GM19438 (cell line): ENCODE data around the gene ZNF441.
A peak's percentile ranks its signal among the peaks of the same experiment; 100 is the strongest.
"Not testable (repeated sequence)": the region's sequence is repeated elsewhere in the genome, so short reads cannot be mapped to it uniquely, and the experiment has no call there.

ENCODE experiments used
- ATAC-seq: cut with Tn5 transposase; IDR thresholded peaks from one replicate; pipeline ENCODE4 v1.9.1; 2021; ENCODE audit warnings: low read depth; ENCODE audit not compliant: unreplicated experiment

ZNF441 gene

DNA sequence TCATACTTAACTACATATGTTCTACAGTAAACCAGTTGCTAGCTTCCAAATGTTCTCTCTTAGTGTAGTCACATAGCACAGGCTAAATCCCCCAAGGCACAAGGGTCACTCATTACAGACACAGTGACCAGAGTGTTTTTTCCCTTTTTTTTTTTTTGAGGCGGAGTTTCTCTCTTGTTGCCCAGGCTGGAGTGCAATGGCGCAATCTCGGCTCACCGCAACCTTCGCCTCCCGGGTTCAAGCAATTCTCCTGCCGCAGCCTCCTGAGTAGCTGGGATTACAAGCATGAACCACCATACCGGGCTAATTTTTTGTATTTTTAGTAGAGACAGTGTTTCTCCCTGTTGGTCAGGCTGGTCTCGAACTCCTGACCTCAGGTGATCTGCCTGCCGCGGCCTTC, 9.9 kb downstream of the ZNF441 start:
- ATAC-seq = not testable (repeated sequence)

- no peak for ATAC-seq
Measured at GRCh38 chr19:11780431-11781020, 13.7 kb downstream of the ZNF441 start.

GRCh38 chr19:11781295-11782057, 14.7 kb downstream of the ZNF441 start:
- ATAC-seq = no peak

DNA sequence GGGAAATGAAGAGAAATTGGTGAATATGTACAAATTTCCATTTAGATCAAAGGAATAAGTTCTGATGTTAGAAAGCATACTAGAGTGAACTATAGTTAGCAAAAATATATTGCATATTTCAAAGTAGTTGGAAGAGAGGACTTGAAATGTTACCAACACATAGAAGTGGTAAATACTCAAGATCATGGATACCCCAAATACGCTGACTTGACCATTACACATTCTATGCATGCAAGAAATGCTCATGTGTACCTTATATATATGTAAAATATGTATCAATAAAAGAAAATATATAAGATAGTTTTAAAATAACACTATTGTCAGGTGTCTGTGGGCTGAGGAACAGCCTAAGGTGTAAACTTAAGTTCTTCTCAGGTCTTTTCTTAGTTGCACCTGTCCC, 17.0 kb downstream of the ZNF441 start:
- no peak for ATAC-seq

GRCh38 chr19:11784356-11784755, 17.6 kb downstream of the ZNF441 start:
- ATAC-seq = no peak

- no peak for ATAC-seq
Measured at GRCh38 chr19:11787536-11787935, 20.7 kb downstream of the ZNF441 start.

DNA sequence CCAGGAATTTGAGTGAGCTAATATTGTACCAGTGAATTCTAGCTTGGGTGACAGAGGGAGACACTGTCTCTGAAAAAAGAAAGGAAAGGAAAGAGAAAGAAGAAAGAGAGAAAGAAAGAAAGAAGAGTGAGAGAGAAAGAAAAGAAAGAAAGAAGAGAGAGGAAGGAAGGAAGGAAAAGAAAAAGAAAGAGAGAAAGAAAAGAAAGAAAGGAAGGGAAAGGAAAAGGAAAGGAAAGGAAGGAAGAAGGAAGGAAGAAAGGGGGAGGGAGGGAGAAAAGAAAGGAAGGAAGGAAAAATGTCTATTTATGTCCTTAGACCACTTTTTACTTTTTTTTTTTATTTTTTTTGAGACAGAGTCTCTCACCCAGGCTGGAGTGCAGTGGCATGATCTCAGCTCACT, 26.1 kb downstream of the ZNF441 start:
- no peak for ATAC-seq

DNA sequence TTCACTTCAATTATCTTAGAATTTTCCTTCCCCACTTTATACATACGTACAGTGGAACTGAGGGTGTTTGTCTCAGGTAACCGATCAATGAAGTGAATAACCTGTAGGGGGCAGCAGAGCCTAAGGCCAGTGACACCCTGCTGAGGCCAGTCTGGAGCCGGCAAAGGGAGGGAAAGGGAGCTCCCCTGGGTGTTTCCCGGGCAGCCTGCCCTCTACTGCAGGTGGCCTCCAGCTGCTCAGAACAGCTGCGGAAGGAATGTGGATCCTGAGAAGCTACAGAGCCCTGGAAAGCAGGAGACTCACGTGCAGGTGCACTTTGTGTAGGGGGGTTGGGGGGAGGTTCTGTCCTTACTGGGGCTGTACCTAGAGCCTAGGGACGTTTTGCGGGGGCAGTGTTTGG, 30.7 kb downstream of the ZNF441 start:
- no peak for ATAC-seq

DNA sequence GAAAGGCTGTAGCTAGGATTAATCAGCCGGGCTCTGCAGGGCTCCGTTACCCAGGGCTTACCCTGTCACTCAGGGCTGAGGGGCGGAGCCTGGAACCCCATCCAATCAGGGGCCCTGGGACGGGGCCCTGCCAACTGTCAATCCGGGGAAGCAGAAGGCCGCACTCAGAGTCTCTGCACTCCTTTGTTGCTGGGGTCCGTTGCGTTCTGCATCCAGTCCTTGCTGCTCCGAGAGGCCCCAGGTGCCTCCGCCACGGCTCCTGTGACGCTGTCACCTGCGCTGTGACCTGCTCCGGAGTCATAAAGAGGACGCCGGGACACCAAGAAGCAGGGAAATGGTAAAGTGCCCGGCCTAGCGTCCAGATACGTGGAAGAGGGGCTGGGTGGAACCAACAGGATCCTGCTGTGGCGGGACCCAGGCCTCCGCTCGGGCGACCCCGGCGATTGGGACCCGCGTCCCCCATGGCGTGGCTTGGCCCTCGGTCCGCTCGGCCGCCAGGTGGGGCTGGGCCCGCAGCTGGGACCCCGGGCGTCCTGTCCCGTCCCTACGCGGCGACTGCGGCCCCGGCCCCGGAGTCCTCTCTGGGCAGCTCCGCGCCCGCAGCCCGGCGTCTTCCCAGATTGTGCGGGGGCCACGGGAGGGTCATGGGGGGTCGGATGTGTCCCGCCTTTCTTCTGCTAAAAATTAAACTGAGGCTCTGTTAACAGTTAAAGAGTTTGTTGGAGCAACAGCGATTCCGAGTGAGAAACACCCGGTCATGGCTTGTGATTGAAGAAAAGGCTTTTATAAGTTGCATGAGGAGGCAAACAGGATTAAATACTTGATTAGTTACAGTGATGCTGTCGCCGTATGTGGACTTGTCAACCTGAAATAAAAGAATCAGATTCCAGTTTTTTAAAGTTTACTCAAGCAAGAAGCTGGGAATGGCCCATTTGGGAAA, 31.9 kb downstream of the ZNF441 start, which contains the start of gene ZNF491:
ZNF491 (plus strand) TSS at position 133 of the 940 bp plus-strand sequence. CDS start 7,431 bp downstream, outside the sequence.
- peak; percentile 90 for ATAC-seq

DNA sequence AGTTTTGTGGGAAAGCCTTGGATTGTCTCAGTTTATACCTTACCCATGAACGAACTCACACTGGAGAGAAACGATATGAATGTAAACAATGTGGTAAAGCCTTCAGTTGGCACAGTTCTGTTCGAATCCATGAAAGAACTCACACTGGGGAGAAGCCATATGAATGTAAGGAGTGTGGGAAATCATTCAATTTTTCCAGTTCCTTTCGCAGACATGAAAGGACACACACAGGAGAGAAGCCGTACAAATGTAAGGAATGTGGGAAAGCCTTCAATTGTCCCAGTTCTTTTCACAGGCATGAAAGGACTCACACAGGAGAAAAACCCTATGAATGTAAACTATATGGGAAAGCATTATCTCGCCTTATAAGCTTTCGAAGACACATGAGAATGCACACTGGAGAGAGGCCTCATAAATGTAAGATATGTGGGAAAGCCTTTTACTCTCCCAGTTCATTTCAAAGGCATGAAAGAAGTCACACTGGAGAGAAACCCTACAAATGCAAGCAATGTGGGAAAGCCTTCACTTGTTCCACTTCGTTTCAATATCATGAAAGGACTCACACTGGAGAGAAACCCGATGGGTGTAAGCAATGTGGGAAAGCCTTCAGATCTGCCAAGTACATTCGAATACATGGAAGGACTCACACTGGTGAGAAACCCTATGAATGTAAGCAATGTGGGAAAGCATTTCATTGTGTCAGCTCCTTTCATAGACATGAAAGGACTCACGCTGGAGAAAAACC, 39.7 kb downstream of the ZNF441 start:
- ATAC-seq = no peak

DNA sequence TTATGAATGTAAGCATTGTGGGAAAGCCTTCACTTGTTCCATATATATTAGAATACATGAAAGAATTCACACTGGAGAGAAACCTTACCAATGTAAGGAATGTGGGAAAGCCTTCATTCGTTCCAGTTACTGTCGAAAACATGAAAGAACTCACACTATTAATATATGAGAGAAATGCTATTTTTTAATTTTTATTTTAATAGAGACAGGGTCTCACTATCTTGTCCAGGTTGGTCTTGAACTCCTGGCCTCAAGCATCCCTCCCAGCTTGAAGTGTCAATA, 40.2 kb downstream of the ZNF441 start:
- no peak for ATAC-seq

DNA sequence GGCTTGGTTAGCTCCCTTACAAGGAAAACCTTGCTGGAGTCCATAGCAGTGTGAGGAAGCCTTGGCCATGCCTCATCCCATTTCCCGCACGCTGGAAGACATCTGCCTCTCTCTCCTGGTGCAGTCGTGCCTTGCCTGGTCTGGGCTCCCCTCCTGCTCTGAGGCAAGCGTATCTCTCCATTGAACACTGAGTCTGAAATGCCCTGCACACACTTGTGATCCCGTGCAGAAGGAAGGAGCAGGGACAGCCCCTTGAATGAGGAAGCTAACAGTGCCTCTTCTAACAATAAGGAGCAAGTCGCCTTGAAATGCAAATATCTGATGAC, 46.9 kb downstream of the ZNF441 start:
- ATAC-seq = peak; percentile 28

- peak; percentile 98 for ATAC-seq
Measured at GRCh38 chr19:11814029-11814699, 47.4 kb downstream of the ZNF441 start, which contains the start of gene ZNF440. TSS of gene ZNF440 (plus strand) at chr19:11814273. CDS start at chr19:11814448, 175 bp downstream.

DNA sequence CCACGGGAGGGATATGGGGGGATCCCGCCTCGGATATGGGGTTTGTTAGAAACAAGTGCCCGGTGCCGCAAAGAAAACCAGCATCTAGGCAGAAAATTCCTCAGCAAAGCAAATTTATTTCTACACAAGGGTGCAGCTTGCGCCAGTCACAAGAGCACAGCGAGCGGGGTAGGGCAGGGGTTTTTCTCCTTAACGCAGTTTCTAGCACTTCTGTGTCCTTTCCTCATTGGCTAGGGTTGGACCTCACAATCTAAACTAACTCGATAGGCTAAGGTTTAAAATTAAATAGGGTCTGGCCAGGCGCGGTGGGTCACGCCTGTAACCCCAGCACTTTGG, 47.9 kb downstream of the ZNF441 start:
- ATAC-seq = no peak

GRCh38 chr19:11821474-11822109, 54.8 kb downstream of the ZNF441 start:
- ATAC-seq = no peak

DNA sequence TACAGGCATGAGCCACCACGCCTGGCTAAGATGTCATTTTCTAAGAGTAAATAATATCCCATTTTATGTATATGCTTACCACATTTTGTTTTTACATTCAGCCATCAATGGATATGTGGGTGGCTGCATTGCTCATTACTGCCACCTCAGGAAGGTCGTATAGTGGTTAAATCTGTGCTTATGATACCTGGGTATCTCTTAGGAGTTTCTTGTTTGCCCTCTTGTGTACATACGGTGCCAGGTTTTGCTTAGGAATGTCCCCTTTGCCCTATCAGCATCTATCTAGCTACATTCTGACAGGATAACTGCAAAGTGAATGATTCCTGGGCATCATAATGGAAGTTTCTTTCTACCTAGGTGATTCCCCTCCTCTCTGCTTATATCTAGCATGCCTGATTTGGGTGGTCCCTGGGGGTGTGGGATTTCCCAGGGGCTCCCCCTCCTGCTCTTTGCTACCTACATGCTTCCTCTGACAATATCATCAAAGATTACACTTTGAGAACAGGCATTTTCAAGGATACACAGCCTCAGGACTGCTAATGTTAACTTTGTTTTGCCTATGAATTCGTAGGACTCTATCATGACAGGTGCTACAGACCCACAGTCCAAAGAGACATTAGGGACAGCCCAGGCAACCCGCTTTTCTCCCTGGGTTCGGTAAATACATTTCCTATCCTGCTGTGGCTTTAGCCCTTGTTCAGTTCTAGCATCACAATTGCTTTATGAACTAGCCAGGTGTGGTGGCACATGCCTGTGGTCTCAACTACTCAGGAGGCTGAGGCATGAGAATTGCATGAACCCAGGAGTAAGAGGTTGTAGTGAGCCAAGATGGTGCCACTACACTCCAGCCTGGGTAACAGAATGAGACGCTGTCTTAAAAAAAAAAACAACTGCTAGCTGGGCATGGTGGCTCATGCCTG, 62.4 kb downstream of the ZNF441 start:
- not testable (repeated sequence) for ATAC-seq

GRCh38 chr19:11832253-11832912, 65.6 kb downstream of the ZNF441 start:
- no peak for ATAC-seq

DNA sequence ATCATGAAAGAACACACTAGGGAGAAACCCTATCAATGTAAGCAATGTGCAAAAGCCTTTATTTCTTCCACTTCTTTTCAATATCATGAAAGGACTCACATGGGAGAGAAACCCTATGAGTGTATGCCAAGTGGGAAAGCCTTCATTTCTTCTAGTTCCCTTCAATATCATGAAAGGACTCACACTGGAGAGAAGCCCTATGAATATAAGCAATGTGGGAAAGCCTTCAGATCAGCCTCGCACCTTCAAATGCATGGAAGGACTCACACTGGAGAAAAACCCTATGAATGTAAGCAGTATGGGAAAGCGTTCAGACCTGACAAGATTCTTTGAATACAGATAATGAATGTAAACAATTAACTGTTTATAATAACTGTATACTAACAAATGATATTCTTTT, 66.7 kb downstream of the ZNF441 start:
- ATAC-seq = no peak
